Neuronal stem cell (in vitro differentiated cells): ENCODE results near the gene MAN1A2.

Experiments
- DNase-seq: peaks from one replicate; pipeline ENCODE4 v3.0.0-alpha.2; 2013; ENCODE audit warnings: low spot score
- H2AFZ ChIP-seq: one replicate; pipeline ENCODE4 v1.6.1; 2013; ENCODE audit warnings: mild to moderate bottlenecking, low read length, inconsistent platforms
- H2AK5ac ChIP-seq: 2 replicates; pipeline ENCODE4 v1.6.1; 2013; ENCODE audit warnings: low read depth, mild to moderate bottlenecking, inconsistent platforms, low read length, moderate library complexity, mixed read lengths
- H2BK120ac ChIP-seq: 2 replicates; pipeline ENCODE4 v1.6.1; 2013; ENCODE audit warnings: low read depth, mild to moderate bottlenecking, inconsistent platforms, low read length, moderate library complexity, mixed read lengths
- H2BK12ac ChIP-seq: one replicate; pipeline ENCODE4 v1.6.1; 2013; ENCODE audit warnings: low read length, inconsistent platforms
- H2BK15ac ChIP-seq: 2 replicates; pipeline ENCODE4 v1.6.1; 2013; ENCODE audit warnings: mild to moderate bottlenecking, low read length, inconsistent platforms, mixed read lengths
- H2BK5ac ChIP-seq: one replicate; pipeline ENCODE4 v1.6.1; 2013; ENCODE audit warnings: inconsistent platforms, mild to moderate bottlenecking, low read length, moderate library complexity
- H3K14ac ChIP-seq: one replicate; pipeline ENCODE4 v1.6.1; 2013; ENCODE audit warnings: low read length, inconsistent platforms
- H3K18ac ChIP-seq: 2 replicates; pipeline ENCODE4 v1.6.1; 2013; ENCODE audit warnings: low read length, inconsistent platforms
- H3K23ac ChIP-seq: 2 replicates; pipeline ENCODE4 v1.6.1; 2013; ENCODE audit warnings: low read depth, mild to moderate bottlenecking, mixed read lengths, low read length, inconsistent platforms; ENCODE audit not compliant: poor library complexity
- H3K27ac ChIP-seq: replicated peaks from 3 replicates; pipeline ENCODE4 v1.5.1; 2013; ENCODE audit warnings: low read length, inconsistent platforms
- H3K27me3 ChIP-seq, 3 experiments: 2 replicates each; pipeline ENCODE4 v1.6.1; 2013; ENCODE audit warnings: low read length in 3 of 3, mild to moderate bottlenecking in 2 of 3, inconsistent platforms in 1 of 3, low read depth in 1 of 3, mixed read lengths in 1 of 3, moderate library complexity in 1 of 3; ENCODE audit not compliant: control insufficient read depth in 3 of 3, insufficient read depth in 3 of 3
- H3K36me3 ChIP-seq, 2 donors: replicated peaks in 1 of 2; 2 replicates each; pipeline ENCODE4 v1.6.1; 2013; ENCODE audit warnings: low read length in 2 of 2; ENCODE audit not compliant: control insufficient read depth in 2 of 2, insufficient read depth in 2 of 2
- H3K4ac ChIP-seq: 2 replicates; pipeline ENCODE4 v1.6.1; 2013; ENCODE audit warnings: inconsistent platforms, mild to moderate bottlenecking, low read length, moderate library complexity
- H3K4me1 ChIP-seq, 2 donors: 1 replicate in 1 of 2; 2 replicates in 1 of 2; pipeline ENCODE4 v1.6.1; 2013; ENCODE audit warnings: low read length in 2 of 2, low read depth in 1 of 2; ENCODE audit not compliant: control insufficient read depth in 2 of 2, insufficient read depth in 1 of 2
- H3K4me2 ChIP-seq: one replicate; pipeline ENCODE4 v1.6.1; 2013; ENCODE audit warnings: mild to moderate bottlenecking, low read length, inconsistent platforms; ENCODE audit not compliant: insufficient read depth, poor library complexity, severe bottlenecking
- H3K4me3 ChIP-seq, 2 donors: 2 replicates each; pipeline ENCODE4 v1.5.1; 2013; ENCODE audit warnings: low read length in 2 of 2, mild to moderate bottlenecking in 2 of 2, inconsistent platforms in 1 of 2, moderate library complexity in 1 of 2
- H3K79me1 ChIP-seq: one replicate; pipeline ENCODE4 v1.6.1; 2013; ENCODE audit warnings: low read depth, mild to moderate bottlenecking, inconsistent platforms, low read length, moderate library complexity
- H3K9ac ChIP-seq: one replicate; pipeline ENCODE4 v1.6.1; 2013; ENCODE audit warnings: mild to moderate bottlenecking, low read depth, low read length, inconsistent platforms; ENCODE audit not compliant: poor library complexity
- H3K9me3 ChIP-seq, 2 donors: replicated peaks in 1 of 2; 2 replicates each; pipeline versions ENCODE3 to v1.6.1; 2013; ENCODE audit warnings: low read length in 2 of 2, mild to moderate bottlenecking in 2 of 2, inconsistent platforms in 1 of 2, low read depth in 1 of 2, mixed read lengths in 1 of 2, moderate library complexity in 1 of 2; ENCODE audit not compliant: control insufficient read depth in 2 of 2, insufficient read depth in 1 of 2
- H4K8ac ChIP-seq: one replicate; pipeline ENCODE4 v1.6.1; 2013; ENCODE audit warnings: low read depth, mild to moderate bottlenecking, inconsistent platforms, low read length, moderate library complexity
- H4K91ac ChIP-seq: one replicate; pipeline ENCODE4 v1.6.1; 2013; ENCODE audit warnings: low read length, low read depth, mild to moderate bottlenecking, inconsistent platforms; ENCODE audit not compliant: poor library complexity
- whole genome bisulfite sequencing, 2 donors: extraction: QIAGEN DNeasy Blood & Tissue Kit; methylation state at CpG; one replicate each; pipeline ENCODE4 v1.1.7; 2013; ENCODE audit warnings: missing lambda C conversion rate in 2 of 2, mixed read lengths in 1 of 2; ENCODE audit not compliant: insufficient read length in 2 of 2, insufficient replicate concordance in 1 of 2; ENCODE audit errors: extremely low coverage in 2 of 2; 5-methylcytosine and 5-hydroxymethylcytosine counted together

Gene MAN1A2

GRCh38 chr1:117413412-117413811 is 46.2 kb downstream of the MAN1A2 start:
- Histone ChIP-seq H3K4ac (no peak overlapping the region), H3K79me1 (no peaks in the 10 kb centered on the region), H4K91ac (no peak overlapping the region), H2BK5ac (no peak overlapping the region), H3K9me3 (peaks cover 0 to 3% of the 10 kb centered on the region in 2 donors), H3K14ac (no peak overlapping the region), H3K4me3 (no peak overlapping the region), H4K8ac (no peak overlapping the region), H2BK120ac (no peak overlapping the region), H2AFZ (no peak overlapping the region), H3K18ac (no peak overlapping the region), H3K36me3 (peaks cover 3 to 7% of the 10 kb centered on the region in 2 donors), H2AK5ac (no peak overlapping the region), H3K27me3 (peaks cover 0 to 2% (median 0%) of the 10 kb centered on the region in 3 experiments), H3K4me1 (no peaks in the 10 kb centered on the region), H3K9ac (no peak overlapping the region), H2BK15ac (no peak overlapping the region), H3K4me2 (no peak overlapping the region), H3K27ac (no peak overlapping the region), H2BK12ac (no peak overlapping the region), H3K23ac (no peak overlapping the region)
- DNase-seq: no peak
- WGBS, 2 donors: no CpG with 5 or more reads among the region's 3 CpGs

DNA sequence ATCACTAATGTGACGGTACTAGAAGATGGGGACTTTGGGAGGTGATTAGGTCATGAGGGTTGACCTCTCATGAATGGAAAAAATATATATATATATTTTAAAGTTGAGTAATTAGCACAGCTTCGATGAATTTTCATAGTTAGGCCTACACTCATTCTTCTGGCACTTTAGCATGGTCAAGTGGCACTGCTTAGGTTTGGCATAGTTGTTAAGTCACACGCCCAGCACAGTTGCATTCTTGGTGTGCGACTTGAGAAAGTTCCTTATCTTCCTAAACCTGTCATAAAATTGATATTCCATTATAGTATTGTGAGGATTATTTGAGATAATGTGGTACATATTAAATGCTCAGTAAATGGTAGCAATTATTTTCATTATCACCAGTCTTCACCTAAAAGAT is 47.7 kb downstream of the MAN1A2 start:
- Histone ChIP-seq H2BK12ac (no peak overlapping the region), H4K91ac (no peak overlapping the region), H3K4me3 (no peak overlapping the region), H3K4me2 (no peak overlapping the region), H2BK15ac (no peak overlapping the region), H3K18ac (no peak overlapping the region), H2AFZ (no peak overlapping the region), H3K27ac (no peak overlapping the region), H3K23ac (no peak overlapping the region), H3K27me3 (peaks cover 0 to 2% (median 0%) of the 10 kb centered on the region in 3 experiments), H3K4ac (no peak overlapping the region), H3K4me1 (no peaks in the 10 kb centered on the region), H2AK5ac (no peak overlapping the region), H2BK120ac (no peak overlapping the region), H2BK5ac (no peak overlapping the region), H3K9ac (no peak overlapping the region), H4K8ac (no peak overlapping the region), H3K36me3 (peaks cover 3 to 7% of the 10 kb centered on the region in 2 donors), H3K9me3 (peaks cover 0 to 3% of the 10 kb centered on the region in 2 donors), H3K79me1 (no peaks in the 10 kb centered on the region), H3K14ac (no peak overlapping the region)
- no CpG with 5 or more reads among the region's 4 CpGs for WGBS, 2 donors
- DNase-seq: no peak

- Histone ChIP-seq H4K8ac (no peak overlapping the region), H3K14ac (no peak overlapping the region), H3K4me1 (no peaks in the 10 kb centered on the region), H2BK12ac (no peak overlapping the region), H3K27me3 (peaks cover 0 to 2% (median 0%) of the 10 kb centered on the region in 3 experiments), H3K4me2 (no peak overlapping the region), H2BK5ac (no peak overlapping the region), H2AK5ac (no peak overlapping the region), H2AFZ (no peak overlapping the region), H2BK120ac (no peak overlapping the region), H3K4me3 (no peak overlapping the region), H3K4ac (no peak overlapping the region), H4K91ac (no peak overlapping the region), H2BK15ac (no peak overlapping the region), H3K23ac (no peak overlapping the region), H3K79me1 (no peaks in the 10 kb centered on the region), H3K9ac (no peak overlapping the region), H3K36me3 (peaks cover 3 to 12% of the 10 kb centered on the region in 2 donors), H3K27ac (no peak overlapping the region), H3K18ac (no peak overlapping the region), H3K9me3 (peaks cover 0 to 3% of the 10 kb centered on the region in 2 donors)
- DNase-seq: no peak
- WGBS, 2 donors: no CpG with 5 or more reads among the region's 1 CpG
Measured at GRCh38 chr1:117416004-117416403, 48.8 kb downstream of the MAN1A2 start.

DNA sequence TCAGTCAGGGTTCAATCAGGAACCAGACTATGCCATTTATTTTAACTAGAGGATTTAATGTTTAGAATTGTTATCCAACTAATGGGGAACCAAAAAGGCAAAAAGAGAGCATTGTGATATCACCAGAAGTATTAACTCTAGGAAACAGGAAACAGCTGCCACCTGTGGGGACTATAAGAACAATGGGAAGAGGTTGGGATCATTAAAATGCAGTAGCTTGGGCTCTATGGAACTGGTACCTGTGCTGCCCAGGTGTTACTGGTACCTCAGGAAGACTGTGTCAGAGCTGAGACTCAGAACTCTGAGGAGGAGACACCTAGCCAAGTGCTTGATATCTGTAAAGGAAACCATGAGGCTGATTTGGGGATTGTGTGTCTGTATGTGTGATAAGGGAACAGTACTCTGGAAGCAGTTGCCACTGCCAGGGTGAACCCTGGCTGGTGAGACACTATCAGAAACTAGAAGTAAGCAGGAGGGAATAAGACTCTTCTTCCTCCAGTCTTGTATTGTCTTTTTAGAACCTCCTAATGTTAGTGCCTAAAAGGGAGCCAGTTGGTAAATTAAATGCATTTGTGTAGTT is 49.4 kb downstream of the MAN1A2 start:
- Histone ChIP-seq H2BK5ac (no peak overlapping the region), H3K27ac (no peak overlapping the region), H3K23ac (no peak overlapping the region), H3K9ac (no peak overlapping the region), H3K9me3 (peaks cover 0 to 3% of the 10 kb centered on the region in 2 donors), H3K4me1 (no peaks in the 10 kb centered on the region), H3K4me3 (no peak overlapping the region), H3K4me2 (no peak overlapping the region), H3K4ac (no peak overlapping the region), H2BK12ac (no peak overlapping the region), H3K79me1 (no peaks in the 10 kb centered on the region), H4K91ac (no peak overlapping the region), H3K14ac (no peak overlapping the region), H2AK5ac (no peak overlapping the region), H2AFZ (no peak overlapping the region), H3K36me3 (peaks cover 3 to 14% of the 10 kb centered on the region in 2 donors), H4K8ac (no peak overlapping the region), H3K18ac (no peak overlapping the region), H3K27me3 (peaks cover 0 to 2% (median 0%) of the 10 kb centered on the region in 3 experiments), H2BK15ac (no peak overlapping the region), H2BK120ac (no peak overlapping the region)
- DNase-seq: no peak
